ENCODE data around the gene AFF3.
"Not testable (repeated sequence)": the region's sequence is repeated elsewhere in the genome, so short reads cannot be mapped to it uniquely, and the experiment has no call there.

AFF3 gene

GRCh38 chr2:99507937-99508818 lies 634.2 kb downstream of the AFF3 start:
- DNase-seq (ENCODE audit: low read depth) = no peak
- TF ChIP-seq CTCF (conservative IDR thresholded peaks at IDR 0.05; ENCODE audit: low read depth, low read length) = no peak
- H3K4me3 ChIP-seq (ENCODE audit: low read depth, low read length) = no peak overlapping the region

DNA sequence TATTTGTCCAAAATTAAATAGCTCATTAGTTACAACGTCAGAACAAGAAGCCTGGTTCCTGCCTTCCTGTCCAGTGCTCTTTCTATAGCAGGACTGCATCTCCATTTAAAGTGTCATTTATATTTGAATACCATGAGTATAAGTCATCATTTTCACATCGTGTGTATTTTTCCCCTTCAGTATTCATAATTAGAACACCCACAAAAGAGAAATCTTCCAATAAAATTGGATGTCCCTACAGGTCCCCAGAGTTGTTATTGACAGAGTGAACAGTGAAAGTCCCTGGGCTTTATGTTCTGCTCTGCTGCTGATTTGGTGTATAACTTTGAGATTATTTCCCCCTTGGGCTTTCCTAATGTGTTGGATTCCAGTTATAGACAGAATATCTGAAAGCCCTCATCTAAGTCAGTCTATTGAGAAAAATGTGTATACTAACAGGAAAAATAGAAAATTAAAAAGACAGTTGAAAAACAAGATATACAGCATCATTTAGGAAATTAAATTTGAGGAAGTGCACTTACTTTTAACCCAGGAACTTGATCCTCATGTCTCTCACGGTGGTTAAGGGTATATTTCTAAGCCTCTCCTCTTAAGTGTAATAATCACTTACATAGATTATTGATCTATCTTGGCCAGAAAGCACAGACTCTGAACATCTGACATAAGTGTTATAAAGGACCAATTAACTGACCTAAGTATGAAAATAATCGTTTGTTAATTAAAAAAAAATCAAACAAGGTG lies 637.4 kb downstream of the AFF3 start:
- no peak overlapping the region for H3K4me3 ChIP-seq (ENCODE audit: low read depth, low read length)
- no peak for DNase-seq (ENCODE audit: low read depth)
- no peak for TF ChIP-seq CTCF (conservative IDR thresholded peaks at IDR 0.05; ENCODE audit: low read depth, low read length)

DNA sequence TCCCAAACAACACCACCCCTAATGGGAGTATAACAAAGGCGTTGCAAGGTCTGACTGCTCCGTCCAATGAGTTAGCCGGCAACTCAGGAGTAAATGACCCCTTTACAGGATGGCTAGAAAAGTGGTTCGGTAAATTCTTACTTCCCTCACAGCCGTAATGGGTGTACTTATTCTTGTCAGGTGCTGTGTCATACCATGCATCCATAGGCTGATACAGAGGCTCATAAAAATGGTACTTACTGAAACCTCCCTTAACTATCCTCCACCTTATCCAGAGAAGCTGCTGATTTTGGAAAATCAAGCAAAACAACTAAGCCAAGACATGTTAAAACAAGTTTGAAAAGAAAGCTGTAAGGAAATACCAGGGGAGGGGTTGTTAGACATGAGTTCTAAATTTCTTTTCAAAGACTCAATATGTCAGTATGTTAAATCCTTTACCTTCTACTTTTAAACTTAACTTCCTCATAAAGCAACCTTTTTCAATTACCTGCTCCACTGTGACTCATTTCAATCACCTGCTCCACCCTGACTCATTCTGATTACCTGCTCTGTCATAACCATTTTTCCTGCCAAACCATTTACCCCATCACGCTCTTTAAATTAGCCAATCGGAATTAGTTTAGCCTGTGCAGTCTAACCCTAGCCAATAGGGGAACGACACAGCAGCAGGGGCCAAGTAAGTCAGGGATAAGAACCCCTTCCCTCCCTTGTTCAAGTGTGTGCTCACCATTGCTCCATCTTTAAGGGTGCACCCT lies 638.6 kb downstream of the AFF3 start:
- DNase-seq (ENCODE audit: low read depth); H3K4me3 ChIP-seq (ENCODE audit: low read depth, low read length): not testable (repeated sequence)

- no peak overlapping the region for H3K4me3 ChIP-seq (ENCODE audit: low read depth, low read length)
- DNase-seq (ENCODE audit: low read depth) = no peak
- no peak for TF ChIP-seq CTCF (conservative IDR thresholded peaks at IDR 0.05; ENCODE audit: low read depth, low read length)
Observed at GRCh38 chr2:99496021-99496420, 646.4 kb downstream of the AFF3 start.

Measured in choroid plexus epithelial cell (primary cell).